ENCODE measurements around the gene PRCD.
"Not testable (repeated sequence)": the region's sequence is repeated elsewhere in the genome, so short reads cannot be mapped to it uniquely, and the experiment has no call there.

Gene PRCD

GRCh38 chr17:76511668-76512365 is 28.0 kb upstream of the PRCD start:
- no peak overlapping the region for H3K9ac ChIP-seq
- H3K27ac ChIP-seq: no peak overlapping the region
- H3K36me3 ChIP-seq (ENCODE audit: control insufficient read depth, insufficient read depth, low read length): no peaks in the 10 kb centered on the region
- no peaks in the 10 kb centered on the region for H3K4me1 ChIP-seq
- no peaks in the 10 kb centered on the region for H3K79me2 ChIP-seq
- H3K9me3 ChIP-seq (ENCODE audit: control insufficient read depth, low read length): no peaks in the 10 kb centered on the region
- no peak overlapping the region for H2AFZ ChIP-seq
- no peak overlapping the region for H3K4me2 ChIP-seq (ENCODE audit: low read length)
- H3K4me3 ChIP-seq (ENCODE audit: low read depth, low read length): no peak overlapping the region
- no peak for TF ChIP-seq CTCF (IDR thresholded peaks at IDR 0.05)
- no peaks in the 10 kb centered on the region for H3K27me3 ChIP-seq (ENCODE audit: control insufficient read depth, insufficient read depth, low read length)

GRCh38 chr17:76512366-76513305 is 27.2 kb upstream of the PRCD start:
- Histone ChIP-seq H3K27me3 (ENCODE audit: control insufficient read depth, insufficient read depth, low read length) (no peaks in the 10 kb centered on the region), H2AFZ (peak overlapping the region; percentile 34), H3K79me2 (no peaks in the 10 kb centered on the region), H3K36me3 (ENCODE audit: control insufficient read depth, insufficient read depth, low read length) (no peaks in the 10 kb centered on the region), H3K4me2 (ENCODE audit: low read length) (no peak overlapping the region), H3K9ac (no peak overlapping the region), H3K9me3 (ENCODE audit: control insufficient read depth, low read length) (no peaks in the 10 kb centered on the region), H3K4me1 (no peaks in the 10 kb centered on the region), H3K27ac (no peak overlapping the region), H3K4me3 (ENCODE audit: low read depth, low read length) (no peak overlapping the region)
- TF ChIP-seq CTCF (IDR thresholded peaks at IDR 0.05): no peak

- H2AFZ ChIP-seq: no peak overlapping the region
- H3K4me2 ChIP-seq (ENCODE audit: low read length): no peak overlapping the region
- no peak overlapping the region for H3K27ac ChIP-seq
- no peaks in the 10 kb centered on the region for H3K4me1 ChIP-seq
- no peaks in the 10 kb centered on the region for H3K79me2 ChIP-seq
- H3K4me3 ChIP-seq (ENCODE audit: low read depth, low read length): no peak overlapping the region
- no peaks in the 10 kb centered on the region for H3K9me3 ChIP-seq (ENCODE audit: control insufficient read depth, low read length)
- H3K27me3 ChIP-seq (ENCODE audit: control insufficient read depth, insufficient read depth, low read length): no peaks in the 10 kb centered on the region
- no peak for TF ChIP-seq CTCF (IDR thresholded peaks at IDR 0.05)
- H3K36me3 ChIP-seq (ENCODE audit: control insufficient read depth, insufficient read depth, low read length): no peaks in the 10 kb centered on the region
- H3K9ac ChIP-seq: no peak overlapping the region
Observed at GRCh38 chr17:76513306-76513692, 26.5 kb upstream of the PRCD start.

- H2AFZ ChIP-seq; H3K27me3 ChIP-seq (ENCODE audit: control insufficient read depth, insufficient read depth, low read length); H3K4me1 ChIP-seq; H3K4me3 ChIP-seq (ENCODE audit: low read depth, low read length); H3K79me2 ChIP-seq; H3K4me2 ChIP-seq (ENCODE audit: low read length); H3K9me3 ChIP-seq (ENCODE audit: control insufficient read depth, low read length); H3K9ac ChIP-seq; H3K36me3 ChIP-seq (ENCODE audit: control insufficient read depth, insufficient read depth, low read length); H3K27ac ChIP-seq: not testable (repeated sequence)
Observed at GRCh38 chr17:76514355-76514754, 25.5 kb upstream of the PRCD start.

- H3K36me3 ChIP-seq (ENCODE audit: control insufficient read depth, insufficient read depth, low read length): no peaks in the 10 kb centered on the region
- no peaks in the 10 kb centered on the region for H3K79me2 ChIP-seq
- H3K27me3 ChIP-seq (ENCODE audit: control insufficient read depth, insufficient read depth, low read length): no peaks in the 10 kb centered on the region
- H3K4me1 ChIP-seq: no peaks in the 10 kb centered on the region
- peak overlapping the region; percentile 0 for H3K27ac ChIP-seq
- no peak overlapping the region for H3K4me2 ChIP-seq (ENCODE audit: low read length)
- H3K9ac ChIP-seq: no peak overlapping the region
- no peak overlapping the region for H3K4me3 ChIP-seq (ENCODE audit: low read depth, low read length)
- no peaks in the 10 kb centered on the region for H3K9me3 ChIP-seq (ENCODE audit: control insufficient read depth, low read length)
- H2AFZ ChIP-seq: peak overlapping the region; percentile 6
- no peak for TF ChIP-seq CTCF (IDR thresholded peaks at IDR 0.05)
Observed at GRCh38 chr17:76515274-76515949, 24.4 kb upstream of the PRCD start.
